ENCODE results near the gene MUC6. TPM values are rescaled to one million over a fixed set of nuclear protein-coding genes. Genes with fewer than 3 reads are reported as not detected.

The MUC6 gene
- total RNA-seq, 2 experiments from 2014 or later = not detected

DNA sequence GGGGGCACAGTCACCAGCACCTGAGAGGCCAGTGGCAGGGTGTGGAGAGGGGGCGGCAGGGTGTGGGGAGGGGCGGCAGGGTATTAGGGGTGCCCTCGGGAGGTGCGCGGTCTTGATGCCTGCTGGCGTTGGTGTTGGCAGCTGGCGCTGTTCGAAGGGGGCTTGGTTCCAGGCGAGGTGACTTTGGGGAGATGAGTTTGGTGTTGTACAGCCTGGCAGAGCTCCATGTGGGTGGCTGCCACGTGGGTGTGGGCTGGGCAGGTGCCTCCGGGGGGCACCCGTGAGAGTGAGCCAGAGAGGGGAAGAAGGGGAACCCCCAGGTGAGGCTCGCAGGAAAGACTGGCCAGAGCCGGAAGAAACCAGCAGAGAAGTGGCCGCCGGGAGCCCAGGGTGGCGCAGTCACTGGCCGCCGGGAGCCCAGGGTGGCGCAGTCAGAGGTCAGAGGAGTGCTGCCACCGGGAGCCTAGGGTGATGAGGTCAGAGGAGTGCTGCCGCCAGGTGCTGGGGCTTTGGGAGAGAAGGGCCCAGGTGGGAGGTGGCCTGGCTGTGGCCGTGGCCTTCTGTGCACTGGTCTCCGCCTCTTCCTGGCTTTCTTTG is 44.7 kb downstream of the MUC6 start:
- Mint-ChIP-seq H3K27me3 (no peaks in the 10 kb centered on the region), H3K9me3 (no peaks in the 10 kb centered on the region)

DNA sequence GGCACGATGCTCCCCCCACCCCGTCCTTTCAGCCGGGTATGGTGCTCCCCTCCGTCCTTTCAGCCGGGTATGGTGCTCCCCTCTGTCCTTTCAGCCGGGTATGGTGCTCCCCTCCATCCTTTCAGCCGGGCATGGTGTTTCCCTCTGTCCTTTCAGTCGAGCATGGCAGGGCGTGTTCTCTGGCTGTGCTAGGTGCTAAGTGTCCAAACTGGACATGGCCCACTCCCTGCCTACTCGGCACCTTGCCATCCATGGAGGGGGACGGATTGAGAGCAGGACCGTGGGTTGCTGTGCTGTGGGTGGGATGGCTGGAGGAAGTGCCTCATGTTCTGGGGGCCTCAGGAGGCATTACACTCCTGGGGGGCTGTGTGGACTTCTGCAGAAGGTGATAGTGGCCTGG is 45.5 kb downstream of the MUC6 start:
- H3K4me3 Mint-ChIP-seq = no peak overlapping the region
- no peaks in the 10 kb centered on the region for H3K9me3 Mint-ChIP-seq
- peaks cover 6% of the 10 kb centered on the region for H3K4me1 Mint-ChIP-seq
- H3K27me3 Mint-ChIP-seq = no peaks in the 10 kb centered on the region
- H3K36me3 Mint-ChIP-seq = peaks cover 7% of the 10 kb centered on the region
- DNase-seq = no peak
- H3K27ac Mint-ChIP-seq = no peak overlapping the region

More for the DNA sequence above, 44.7 kb downstream of the MUC6 start:
- Mint-ChIP-seq H3K4me3 (no peak overlapping the region), H3K4me1 (peaks cover 11% of the 10 kb centered on the region), H3K36me3 (peaks cover 9% of the 10 kb centered on the region), H3K27ac (no peak overlapping the region)
- no peak for DNase-seq

DNA sequence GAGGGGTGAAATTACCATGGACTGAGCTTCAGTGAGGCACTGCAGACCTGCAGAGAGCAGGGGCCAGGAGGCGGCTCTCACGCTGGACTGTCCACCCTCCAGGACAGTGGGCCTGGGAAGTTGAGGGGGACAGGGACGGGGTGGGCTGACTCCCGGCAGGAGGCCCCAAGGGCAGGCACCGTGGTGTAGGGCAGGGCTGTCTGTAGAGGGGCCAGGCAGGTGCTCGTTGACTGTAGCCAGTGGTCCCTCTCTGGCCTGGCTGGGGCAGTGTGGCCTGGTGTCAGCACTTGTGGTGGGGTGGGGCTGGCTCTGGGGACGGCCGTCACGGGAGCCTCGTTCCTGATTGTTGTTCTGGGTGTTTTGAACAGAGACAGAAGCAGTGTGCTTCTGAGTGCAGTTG is 46.4 kb downstream of the MUC6 start:
- H3K27ac Mint-ChIP-seq = no peak overlapping the region
- H3K4me1 Mint-ChIP-seq = peaks cover under 1% of the 10 kb centered on the region
- no peaks in the 10 kb centered on the region for H3K27me3 Mint-ChIP-seq
- DNase-seq = no peak
- peaks cover 3% of the 10 kb centered on the region for H3K36me3 Mint-ChIP-seq
- H3K9me3 Mint-ChIP-seq = no peaks in the 10 kb centered on the region
- H3K4me3 Mint-ChIP-seq = no peak overlapping the region

DNA sequence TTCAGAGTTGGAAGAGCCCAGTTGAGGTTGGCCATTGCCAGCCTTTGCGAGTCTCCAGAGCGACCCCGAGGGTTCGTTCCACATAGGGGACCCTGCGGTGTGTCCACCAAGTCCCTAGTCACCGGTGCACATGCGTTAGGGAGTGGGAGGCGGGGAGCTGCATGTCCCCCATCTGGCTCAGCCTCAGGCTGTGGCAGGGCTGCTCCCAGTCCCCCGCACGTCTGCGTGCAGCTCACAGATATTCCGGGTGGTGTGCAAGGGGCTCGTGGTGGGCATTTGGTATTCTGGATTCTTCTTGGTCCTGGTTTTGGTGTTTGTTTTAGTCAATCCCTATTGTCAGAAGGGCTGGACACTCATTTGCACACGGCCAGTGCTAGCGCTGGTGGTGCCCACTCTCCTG is 48.8 kb downstream of the MUC6 start:
- no peaks in the 10 kb centered on the region for H3K36me3 Mint-ChIP-seq
- no peaks in the 10 kb centered on the region for H3K27me3 Mint-ChIP-seq
- H3K9me3 Mint-ChIP-seq = no peaks in the 10 kb centered on the region
- no peak for DNase-seq
- H3K4me1 Mint-ChIP-seq = no peaks in the 10 kb centered on the region
- H3K4me3 Mint-ChIP-seq = no peak overlapping the region
- no peak overlapping the region for H3K27ac Mint-ChIP-seq

DNA sequence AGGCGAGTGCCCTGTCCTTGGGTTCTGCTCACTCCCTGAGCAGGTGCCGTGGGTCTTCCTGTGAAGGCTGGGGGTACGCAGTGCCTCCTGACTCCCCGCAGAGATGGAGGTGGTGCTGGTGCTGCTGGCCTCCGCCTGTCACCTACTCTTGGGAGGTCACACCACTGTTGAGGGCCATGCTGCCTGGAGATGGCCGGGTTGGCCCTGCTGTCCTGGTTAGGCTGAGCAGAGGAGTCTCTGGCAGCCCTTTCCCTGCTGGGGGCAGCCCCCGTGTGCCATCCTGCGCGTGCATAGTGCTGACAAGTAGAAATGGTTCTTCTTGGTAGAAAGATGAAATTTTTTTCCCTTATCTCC is 49.6 kb downstream of the MUC6 start:
- H3K4me3 Mint-ChIP-seq = no peak overlapping the region
- H3K36me3 Mint-ChIP-seq = no peaks in the 10 kb centered on the region
- no peak for DNase-seq
- H3K9me3 Mint-ChIP-seq = no peaks in the 10 kb centered on the region
- no peak overlapping the region for H3K27ac Mint-ChIP-seq
- no peaks in the 10 kb centered on the region for H3K4me1 Mint-ChIP-seq
- H3K27me3 Mint-ChIP-seq = no peaks in the 10 kb centered on the region

DNA sequence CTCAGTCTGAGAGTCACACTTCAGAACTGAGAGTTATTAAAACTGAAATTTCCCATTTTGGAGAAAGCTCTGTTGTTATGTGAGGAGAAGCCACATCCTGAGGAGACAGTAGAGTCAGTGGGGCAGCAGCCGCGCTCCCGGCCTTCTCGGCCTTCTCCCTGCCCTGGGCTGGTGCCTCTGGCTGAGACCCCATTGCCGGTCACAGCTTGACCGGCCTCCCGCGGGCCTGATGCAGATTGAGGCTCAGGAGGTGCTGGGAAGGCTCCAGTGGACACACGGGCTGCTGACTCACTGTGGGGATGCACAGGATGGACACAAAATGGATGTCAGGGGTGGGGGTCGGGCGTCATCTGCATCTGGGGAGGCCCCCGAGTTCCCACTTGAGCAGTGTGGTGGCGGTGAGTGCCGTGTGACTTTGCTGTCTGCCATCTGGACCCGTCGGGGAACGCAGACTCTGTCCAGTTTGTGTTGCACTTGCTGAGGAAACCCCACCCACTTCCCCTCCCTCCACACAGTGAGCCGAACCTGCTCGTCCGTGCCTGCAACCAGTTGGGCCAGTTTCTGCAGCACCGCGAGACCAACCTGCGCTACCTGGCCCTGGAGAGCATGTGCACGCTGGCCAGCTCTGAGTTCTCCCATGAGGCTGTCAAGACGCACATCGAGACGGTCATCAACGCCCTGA is 50.1 kb downstream of the MUC6 start:
- no peaks in the 10 kb centered on the region for H3K9me3 Mint-ChIP-seq
- no peak overlapping the region for H3K27ac Mint-ChIP-seq
- H3K4me1 Mint-ChIP-seq = no peaks in the 10 kb centered on the region
- no peak for DNase-seq
- H3K4me3 Mint-ChIP-seq = no peak overlapping the region
- H3K27me3 Mint-ChIP-seq = no peaks in the 10 kb centered on the region
- H3K36me3 Mint-ChIP-seq = no peaks in the 10 kb centered on the region

DNA sequence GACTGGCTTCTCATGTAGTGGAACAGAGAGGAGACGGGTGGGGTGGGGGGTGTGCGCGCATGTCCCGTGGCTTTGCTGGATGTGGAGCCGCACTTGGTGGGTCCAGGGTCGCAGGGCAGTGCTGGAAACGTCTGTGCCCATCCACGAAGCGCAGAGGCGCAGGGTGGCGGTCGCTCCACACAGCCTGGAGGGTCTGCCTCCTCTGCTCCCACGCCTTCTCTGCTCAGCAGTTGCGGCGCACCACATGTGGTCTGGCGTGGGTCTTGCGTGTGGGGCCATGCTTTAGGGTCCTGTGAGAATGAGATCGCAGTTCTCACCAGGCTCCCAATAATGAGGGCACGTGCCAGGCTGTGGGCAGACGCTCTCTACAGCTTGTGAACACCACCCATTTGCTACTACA is 50.7 kb downstream of the MUC6 start:
- H3K4me3 Mint-ChIP-seq = no peak overlapping the region
- DNase-seq = no peak
- no peaks in the 10 kb centered on the region for H3K4me1 Mint-ChIP-seq
- no peaks in the 10 kb centered on the region for H3K9me3 Mint-ChIP-seq
- peaks cover 3% of the 10 kb centered on the region for H3K36me3 Mint-ChIP-seq
- no peak overlapping the region for H3K27ac Mint-ChIP-seq
- H3K27me3 Mint-ChIP-seq = no peaks in the 10 kb centered on the region

DNA sequence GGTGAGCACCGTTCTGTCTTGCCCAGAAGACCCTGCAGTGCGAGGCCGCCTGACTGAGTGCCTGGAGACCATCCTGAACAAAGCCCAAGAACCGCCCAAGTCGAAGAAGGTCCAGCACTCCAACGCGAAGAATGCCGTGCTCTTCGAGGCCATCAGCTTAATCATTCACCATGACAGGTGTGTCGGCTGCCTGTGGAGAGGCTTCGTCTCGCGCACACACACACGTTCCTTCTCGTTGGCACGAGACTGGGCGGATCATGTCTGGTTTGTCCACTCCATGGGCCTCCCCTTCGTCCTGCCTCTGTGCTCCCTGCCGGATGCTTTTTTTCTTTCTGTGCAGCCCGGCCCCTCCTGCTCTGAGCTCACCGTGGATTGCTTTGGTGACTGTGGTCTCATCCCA is 51.1 kb downstream of the MUC6 start:
- H3K4me3 Mint-ChIP-seq = no peak overlapping the region
- H3K36me3 Mint-ChIP-seq = peaks cover 3% of the 10 kb centered on the region
- no peaks in the 10 kb centered on the region for H3K9me3 Mint-ChIP-seq
- DNase-seq = no peak
- no peak overlapping the region for H3K27ac Mint-ChIP-seq
- no peaks in the 10 kb centered on the region for H3K4me1 Mint-ChIP-seq
- no peaks in the 10 kb centered on the region for H3K27me3 Mint-ChIP-seq

DNA sequence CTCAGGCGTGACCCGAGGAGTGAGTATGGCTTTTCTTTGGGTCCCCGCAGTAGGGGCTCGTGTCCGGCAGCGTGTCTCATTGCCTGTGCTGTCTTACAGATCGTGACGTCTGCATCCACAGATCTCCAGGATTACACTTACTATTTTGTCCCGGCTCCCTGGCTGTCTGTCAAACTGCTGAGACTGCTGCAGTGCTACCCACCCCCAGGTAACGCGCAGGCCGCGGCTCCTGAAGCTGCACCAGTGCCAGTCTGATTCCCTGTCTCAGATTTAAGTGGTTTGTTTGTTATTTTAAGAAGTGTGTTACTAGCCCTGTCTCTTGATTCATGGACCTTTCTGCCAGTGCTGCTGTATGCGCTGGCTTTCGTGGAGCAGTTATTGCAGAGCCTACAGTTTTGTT is 52.0 kb downstream of the MUC6 start:
- Mint-ChIP-seq H3K27ac (no peak overlapping the region), H3K4me3 (no peak overlapping the region), H3K9me3 (no peaks in the 10 kb centered on the region), H3K36me3 (peaks cover 3% of the 10 kb centered on the region), H3K4me1 (no peaks in the 10 kb centered on the region), H3K27me3 (no peaks in the 10 kb centered on the region)
- no peak for DNase-seq

DNA sequence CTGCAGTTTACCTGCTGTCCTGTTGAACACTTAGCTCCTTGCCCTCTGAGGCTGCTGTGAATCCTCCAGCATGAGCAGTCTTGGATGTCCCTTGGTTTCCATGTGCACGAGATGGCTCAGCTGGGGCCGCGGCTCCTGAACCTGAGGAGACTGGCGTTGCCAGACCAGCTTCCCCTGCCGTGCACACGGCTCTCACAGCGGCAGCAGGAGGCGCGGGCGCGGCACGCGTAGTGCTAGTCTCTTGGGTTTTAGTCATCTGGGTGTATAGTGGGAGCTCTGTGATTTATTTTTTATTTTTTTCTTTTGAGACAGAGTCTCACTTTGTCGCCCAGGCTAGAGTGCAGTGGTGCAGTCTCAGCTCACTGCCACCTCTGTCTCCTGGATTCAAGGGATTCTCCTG is 54.8 kb downstream of the MUC6 start:
- Mint-ChIP-seq H3K36me3 (peaks cover 3% of the 10 kb centered on the region), H3K4me3 (no peak overlapping the region), H3K4me1 (peaks cover 5% of the 10 kb centered on the region), H3K9me3 (no peaks in the 10 kb centered on the region), H3K27me3 (no peaks in the 10 kb centered on the region), H3K27ac (no peak overlapping the region)
- DNase-seq = no peak

DNA sequence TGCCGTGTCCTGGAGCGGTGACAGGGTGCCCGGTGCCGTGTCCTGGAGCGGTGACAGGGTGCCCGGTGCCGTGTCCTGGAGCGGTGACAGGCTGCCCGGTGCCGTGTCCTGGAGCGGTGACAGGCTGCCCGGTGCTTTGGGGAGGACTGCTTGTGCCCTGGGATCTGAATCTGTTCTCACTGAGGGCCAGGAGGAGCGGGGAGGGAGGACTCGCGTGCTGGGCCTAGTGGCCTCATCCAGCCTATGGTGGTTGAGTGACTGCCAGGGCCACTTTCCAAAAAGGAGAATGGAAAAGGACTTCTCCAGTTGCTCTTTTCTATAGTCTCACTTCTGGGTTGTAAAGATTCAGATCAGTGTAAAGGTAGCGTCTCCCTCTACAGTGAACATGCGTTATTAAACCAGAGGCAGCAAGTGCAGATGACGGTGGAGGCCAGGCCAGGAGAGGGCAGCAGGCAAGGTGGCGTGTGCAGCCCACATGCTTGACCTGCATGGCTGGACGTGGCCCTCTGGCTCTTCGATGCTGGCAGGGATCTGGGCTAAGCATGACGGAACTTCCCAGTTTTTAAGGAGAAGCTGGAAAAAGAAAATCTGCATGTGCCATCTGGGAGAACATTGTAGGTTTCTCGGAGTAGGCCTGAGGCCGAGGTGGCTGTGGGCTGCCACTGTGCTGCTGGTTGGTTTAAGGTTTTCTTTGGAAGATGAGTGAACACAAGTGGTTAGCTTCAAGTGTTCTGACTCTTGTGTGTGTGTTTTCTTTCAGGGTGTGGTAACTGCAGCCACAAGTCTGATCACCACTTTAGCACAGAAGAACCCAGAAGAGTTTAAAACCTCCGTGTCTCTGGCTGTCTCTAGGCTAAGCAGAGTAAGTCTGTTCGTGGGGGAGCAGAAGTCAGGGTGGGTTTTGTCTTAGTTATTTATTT is 55.8 kb downstream of the MUC6 start:
- Mint-ChIP-seq H3K27ac (no peak overlapping the region), H3K4me1 (peaks cover 14% of the 10 kb centered on the region), H3K9me3 (no peaks in the 10 kb centered on the region), H3K4me3 (no peak overlapping the region), H3K27me3 (no peaks in the 10 kb centered on the region), H3K36me3 (peaks cover 4% of the 10 kb centered on the region)
- no peak for DNase-seq

DNA sequence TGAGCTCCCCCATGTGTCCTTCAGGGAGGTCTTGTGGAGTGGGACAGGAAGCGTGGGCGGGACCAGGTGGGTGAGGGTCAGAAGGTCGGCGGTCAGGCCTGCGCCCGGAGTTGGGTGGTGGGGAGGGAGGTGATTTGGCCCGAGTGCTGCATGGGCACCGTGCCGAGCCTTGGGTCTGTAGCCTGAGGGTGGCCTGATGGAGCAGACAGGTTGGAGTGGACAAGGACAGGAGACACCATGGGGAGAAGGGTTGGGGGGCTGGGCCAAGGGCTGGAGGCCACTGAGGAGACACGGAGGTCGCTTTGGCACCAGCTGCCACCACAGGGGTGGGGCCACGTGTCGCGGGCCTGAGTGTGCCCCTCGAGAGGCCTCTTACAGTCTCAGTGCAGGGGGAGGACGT is 57.7 kb downstream of the MUC6 start:
- H3K27ac Mint-ChIP-seq = peak overlapping the region; percentile 53
- H3K27me3 Mint-ChIP-seq = no peaks in the 10 kb centered on the region
- H3K9me3 Mint-ChIP-seq = no peaks in the 10 kb centered on the region
- no peak for DNase-seq
- H3K36me3 Mint-ChIP-seq = peaks cover 5% of the 10 kb centered on the region
- H3K4me3 Mint-ChIP-seq = no peak overlapping the region
- peaks cover 16% of the 10 kb centered on the region for H3K4me1 Mint-ChIP-seq

DNA sequence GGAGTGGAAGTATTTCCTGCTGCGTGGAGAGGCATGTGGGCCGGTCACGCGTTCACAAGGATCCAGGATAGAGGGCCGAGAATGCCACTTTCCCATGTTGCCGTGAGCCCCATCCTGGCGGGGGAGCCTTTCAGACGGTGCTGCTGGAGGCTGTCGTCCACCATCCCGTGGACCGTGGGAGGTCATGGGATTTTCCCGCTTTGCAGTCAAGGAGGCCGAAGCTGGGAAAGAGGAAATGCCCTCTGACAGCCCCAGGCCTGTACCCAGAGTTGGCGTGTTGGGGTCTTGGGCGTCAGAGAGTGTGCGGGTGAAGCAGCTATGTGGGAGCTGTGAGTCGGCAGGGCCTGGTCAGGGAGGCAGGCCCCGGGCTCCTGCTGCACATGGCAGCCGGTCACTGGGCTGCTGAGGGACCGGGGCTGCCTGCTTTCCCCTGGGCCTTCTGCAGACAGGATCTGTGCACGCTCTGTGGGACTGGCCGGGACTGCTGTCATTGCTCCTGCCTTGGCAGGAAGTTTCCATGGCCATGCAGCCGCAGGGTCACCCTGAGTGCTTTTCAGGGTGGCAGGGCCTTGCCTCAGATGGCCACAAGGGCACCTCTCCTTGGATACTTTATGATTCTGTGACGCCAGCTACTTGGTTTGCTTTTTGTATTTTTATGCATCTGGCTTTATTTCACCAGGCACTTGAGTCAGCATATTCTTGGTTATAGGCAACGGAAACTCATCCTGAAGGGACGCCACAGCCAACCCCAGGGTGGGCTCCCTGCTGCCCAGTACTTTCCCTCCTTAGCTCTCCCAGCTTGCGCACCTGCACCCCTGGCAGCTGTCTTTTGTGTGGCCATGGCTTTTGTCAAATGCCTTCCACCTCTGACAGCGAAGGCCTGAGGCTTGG is 58.4 kb downstream of the MUC6 start:
- peaks cover 5% of the 10 kb centered on the region for H3K36me3 Mint-ChIP-seq
- no peaks in the 10 kb centered on the region for H3K9me3 Mint-ChIP-seq
- peak overlapping the region; percentile 56 for H3K27ac Mint-ChIP-seq
- no peaks in the 10 kb centered on the region for H3K27me3 Mint-ChIP-seq
- DNase-seq = no peak
- H3K4me1 Mint-ChIP-seq = peaks cover 16% of the 10 kb centered on the region
- no peak overlapping the region for H3K4me3 Mint-ChIP-seq

DNA sequence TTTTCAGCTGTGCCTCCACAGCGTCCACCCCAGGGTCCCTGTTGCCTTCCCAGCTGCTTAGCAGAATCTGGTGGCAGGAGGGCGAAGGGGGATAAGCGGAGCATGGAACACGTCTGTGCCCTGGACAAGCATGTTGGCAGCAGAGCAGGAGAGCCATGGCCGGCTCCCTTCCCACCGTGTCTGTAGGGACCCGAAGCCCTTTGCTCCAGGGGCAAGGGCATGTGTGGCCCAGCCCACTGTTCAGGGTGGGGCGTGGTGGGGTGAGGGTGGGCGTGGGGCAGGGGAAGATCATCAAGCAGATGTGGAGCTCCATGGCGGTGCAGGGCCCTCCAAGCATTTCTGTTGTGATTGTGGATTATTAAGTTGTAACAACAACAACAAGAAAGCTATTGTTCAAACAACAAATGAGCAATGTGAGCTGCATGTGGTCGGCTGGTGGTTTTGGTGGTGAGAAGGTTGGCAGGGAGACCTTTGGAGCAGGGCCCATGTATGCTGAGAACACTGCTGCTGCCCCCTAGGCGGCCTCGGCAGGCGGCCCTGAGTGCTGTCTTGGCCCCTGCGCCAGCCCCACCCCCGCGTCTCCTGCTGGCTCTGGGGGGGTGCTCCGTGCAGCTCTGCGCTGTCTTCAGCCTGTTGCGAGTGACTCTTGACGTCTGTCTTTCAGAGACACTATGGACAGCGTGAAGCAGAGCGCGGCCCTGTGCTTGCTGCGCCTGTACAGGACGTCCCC is 59.9 kb downstream of the MUC6 start:
- Mint-ChIP-seq H3K4me1 (peaks cover 16% of the 10 kb centered on the region), H3K4me3 (no peak overlapping the region), H3K27me3 (no peaks in the 10 kb centered on the region), H3K36me3 (peaks cover 5% of the 10 kb centered on the region), H3K9me3 (no peaks in the 10 kb centered on the region), H3K27ac (no peak overlapping the region)
- no peak for DNase-seq

Measured in activated naive CD8-positive, alpha-beta T cell treated with anti-CD3 and anti-CD28 coated beads for 36 hours (primary cell).